ENCODE results near the gene ACTN4.

Gene ACTN4

DNA sequence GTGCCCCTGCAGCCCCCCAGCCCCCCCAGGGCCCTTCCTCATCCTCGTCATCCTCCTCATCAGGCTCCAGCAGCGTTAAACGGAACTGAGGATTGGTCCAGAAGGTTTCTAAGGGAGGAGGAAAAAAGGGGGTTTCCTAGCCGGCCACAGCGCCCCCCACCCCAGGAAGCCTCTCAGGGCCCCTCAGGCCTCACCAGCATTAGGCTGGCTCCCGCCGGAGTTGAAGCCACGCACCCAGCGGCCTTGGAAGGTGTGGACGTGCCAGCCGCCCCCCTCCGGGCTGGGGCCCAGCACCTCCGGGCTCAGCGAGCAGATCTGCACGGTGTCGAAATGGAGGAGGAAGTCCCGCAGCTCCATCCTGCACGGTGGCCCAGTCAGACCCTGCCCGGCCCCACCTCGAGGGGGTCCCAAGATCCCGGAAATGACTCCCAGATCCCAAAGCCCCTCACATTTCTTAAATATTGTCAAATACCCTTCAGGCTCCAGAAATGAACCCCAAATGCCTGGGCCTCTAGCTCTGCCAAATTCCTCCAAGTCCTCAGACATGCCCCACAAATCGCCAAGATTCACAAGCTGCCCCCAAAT lies 89.9 kb downstream of the ACTN4 start:
- H3K9me3 ChIP-seq (ENCODE audit: control insufficient read depth, low read length), result no peaks in the 10 kb centered on the region
- no peaks in the 10 kb centered on the region for H3K27me3 ChIP-seq (replicated peaks; ENCODE audit: control insufficient read depth, insufficient read depth, low read length, poor library complexity, severe bottlenecking)
- peak overlapping the region; percentile 40 for H3K4me3 ChIP-seq (ENCODE audit: insufficient read depth, low read depth, low read length, poor library complexity, severe bottlenecking)
- H3K4me1 ChIP-seq (ENCODE audit: control insufficient read depth, insufficient read depth, low read length, poor library complexity, severe bottlenecking), result peaks cover 35% of the 10 kb centered on the region
- no peak for DNase-seq
- H3K27ac ChIP-seq (ENCODE audit: insufficient read depth, low read length, poor library complexity, severe bottlenecking), result no peak overlapping the region
- no peaks in the 10 kb centered on the region for H3K36me3 ChIP-seq (ENCODE audit: control insufficient read depth, insufficient read depth, low read length)

DNA sequence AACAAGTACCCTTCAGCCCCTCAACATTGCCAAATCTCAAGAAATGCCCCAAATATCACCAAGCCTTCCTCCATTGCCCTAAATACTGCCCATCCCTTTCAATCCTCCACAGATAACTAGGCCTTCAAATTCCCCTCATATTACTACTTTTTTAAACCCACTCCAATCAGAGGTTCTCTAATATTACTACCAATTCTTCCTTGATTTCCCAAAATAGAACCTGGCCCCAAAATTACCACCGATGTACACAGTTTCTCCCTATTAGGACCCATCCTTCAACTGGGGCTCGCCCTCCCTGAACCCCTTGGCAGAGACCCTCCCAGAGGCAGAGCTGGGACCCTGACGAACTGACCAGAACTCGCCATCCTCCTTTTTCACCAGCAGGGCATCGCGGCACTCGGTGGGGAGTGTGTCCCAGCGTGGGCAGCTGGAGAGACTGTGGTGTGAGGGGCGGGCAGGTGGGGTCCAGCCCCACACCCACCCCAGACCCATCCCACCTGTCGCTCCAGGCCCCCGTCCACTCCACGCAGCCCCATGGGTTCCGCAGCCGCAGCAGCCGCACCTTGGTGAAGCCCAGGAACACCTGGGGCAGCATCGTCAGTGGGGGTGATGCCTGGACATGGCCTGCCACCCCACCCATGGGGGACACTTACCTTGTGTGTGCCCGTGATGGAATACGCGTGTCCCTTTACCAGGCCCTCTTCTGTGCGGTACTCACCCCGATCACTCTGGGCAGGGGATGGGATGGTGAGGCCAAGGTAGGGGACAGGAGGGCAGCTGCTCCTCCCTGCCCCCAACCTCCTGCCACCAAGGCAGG lies 90.7 kb downstream of the ACTN4 start:
- no peaks in the 10 kb centered on the region for H3K36me3 ChIP-seq (ENCODE audit: control insufficient read depth, insufficient read depth, low read length)
- H3K4me1 ChIP-seq (ENCODE audit: control insufficient read depth, insufficient read depth, low read length, poor library complexity, severe bottlenecking), result peaks cover 35% of the 10 kb centered on the region
- no peaks in the 10 kb centered on the region for H3K9me3 ChIP-seq (ENCODE audit: control insufficient read depth, low read length)
- H3K27ac ChIP-seq (ENCODE audit: insufficient read depth, low read length, poor library complexity, severe bottlenecking), result no peak overlapping the region
- no peak for DNase-seq
- no peak overlapping the region for H3K4me3 ChIP-seq (ENCODE audit: insufficient read depth, low read depth, low read length, poor library complexity, severe bottlenecking)
- H3K27me3 ChIP-seq (replicated peaks; ENCODE audit: control insufficient read depth, insufficient read depth, low read length, poor library complexity, severe bottlenecking), result no peaks in the 10 kb centered on the region

GRCh38 chr19:38739440-38740256 lies 92.2 kb downstream of the ACTN4 start:
- H3K27ac ChIP-seq (ENCODE audit: insufficient read depth, low read length, poor library complexity, severe bottlenecking), result no peak overlapping the region

GRCh38 chr19:38740257-38740592 lies 92.8 kb downstream of the ACTN4 start:
- H3K27me3 ChIP-seq (replicated peaks; ENCODE audit: control insufficient read depth, insufficient read depth, low read length, poor library complexity, severe bottlenecking), result no peaks in the 10 kb centered on the region

More at GRCh38 chr19:38739440-38740256, 92.2 kb downstream of the ACTN4 start:
- Histone ChIP-seq H3K27me3 (replicated peaks; ENCODE audit: control insufficient read depth, insufficient read depth, low read length, poor library complexity, severe bottlenecking) (no peaks in the 10 kb centered on the region), H3K4me1 (ENCODE audit: control insufficient read depth, insufficient read depth, low read length, poor library complexity, severe bottlenecking) (peaks cover 24% of the 10 kb centered on the region), H3K4me3 (ENCODE audit: insufficient read depth, low read depth, low read length, poor library complexity, severe bottlenecking) (no peak overlapping the region), H3K36me3 (ENCODE audit: control insufficient read depth, insufficient read depth, low read length) (no peaks in the 10 kb centered on the region), H3K9me3 (ENCODE audit: control insufficient read depth, low read length) (no peaks in the 10 kb centered on the region)
- DNase-seq, result no peak

GRCh38 chr19:38740932-38741331 lies 93.5 kb downstream of the ACTN4 start:
- Histone ChIP-seq H3K27me3 (replicated peaks; ENCODE audit: control insufficient read depth, insufficient read depth, low read length, poor library complexity, severe bottlenecking) (no peaks in the 10 kb centered on the region), H3K4me3 (ENCODE audit: insufficient read depth, low read depth, low read length, poor library complexity, severe bottlenecking) (no peak overlapping the region), H3K4me1 (ENCODE audit: control insufficient read depth, insufficient read depth, low read length, poor library complexity, severe bottlenecking) (peaks cover 16% of the 10 kb centered on the region), H3K9me3 (ENCODE audit: control insufficient read depth, low read length) (no peaks in the 10 kb centered on the region), H3K27ac (ENCODE audit: insufficient read depth, low read length, poor library complexity, severe bottlenecking) (no peak overlapping the region), H3K36me3 (ENCODE audit: control insufficient read depth, insufficient read depth, low read length) (no peaks in the 10 kb centered on the region)
- DNase-seq, result no peak

More at GRCh38 chr19:38740257-38740592, 92.8 kb downstream of the ACTN4 start:
- Histone ChIP-seq H3K27ac (ENCODE audit: insufficient read depth, low read length, poor library complexity, severe bottlenecking) (no peak overlapping the region), H3K9me3 (ENCODE audit: control insufficient read depth, low read length) (no peaks in the 10 kb centered on the region), H3K36me3 (ENCODE audit: control insufficient read depth, insufficient read depth, low read length) (no peaks in the 10 kb centered on the region), H3K4me3 (ENCODE audit: insufficient read depth, low read depth, low read length, poor library complexity, severe bottlenecking) (no peak overlapping the region), H3K4me1 (ENCODE audit: control insufficient read depth, insufficient read depth, low read length, poor library complexity, severe bottlenecking) (peaks cover 18% of the 10 kb centered on the region)
- DNase-seq, result no peak

DNA sequence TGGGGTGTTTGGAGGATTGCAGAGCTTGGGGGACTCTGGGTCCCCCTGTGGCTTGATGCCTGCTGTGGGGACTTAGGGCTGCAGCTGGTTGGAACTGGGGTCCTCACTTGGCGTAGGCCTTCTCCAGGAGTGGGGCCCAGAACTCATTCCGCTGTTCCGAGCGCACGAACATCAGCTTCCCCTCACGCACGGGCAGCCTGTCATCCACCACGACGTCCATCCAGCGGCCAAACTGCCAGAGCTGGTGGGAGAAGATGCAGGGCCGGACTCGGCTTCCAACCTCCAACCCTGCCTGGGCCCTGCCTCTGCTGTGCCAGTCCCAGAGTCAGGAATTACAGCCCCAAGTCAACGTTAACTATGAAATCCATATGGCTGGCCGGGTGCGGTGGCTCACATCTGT lies 94.2 kb downstream of the ACTN4 start:
- H3K27ac ChIP-seq (ENCODE audit: insufficient read depth, low read length, poor library complexity, severe bottlenecking), result no peak overlapping the region
- no peaks in the 10 kb centered on the region for H3K27me3 ChIP-seq (replicated peaks; ENCODE audit: control insufficient read depth, insufficient read depth, low read length, poor library complexity, severe bottlenecking)
- peaks cover 11% of the 10 kb centered on the region for H3K4me1 ChIP-seq (ENCODE audit: control insufficient read depth, insufficient read depth, low read length, poor library complexity, severe bottlenecking)
- no peak overlapping the region for H3K4me3 ChIP-seq (ENCODE audit: insufficient read depth, low read depth, low read length, poor library complexity, severe bottlenecking)
- DNase-seq, result no peak
- no peaks in the 10 kb centered on the region for H3K36me3 ChIP-seq (ENCODE audit: control insufficient read depth, insufficient read depth, low read length)
- no peaks in the 10 kb centered on the region for H3K9me3 ChIP-seq (ENCODE audit: control insufficient read depth, low read length)

DNA sequence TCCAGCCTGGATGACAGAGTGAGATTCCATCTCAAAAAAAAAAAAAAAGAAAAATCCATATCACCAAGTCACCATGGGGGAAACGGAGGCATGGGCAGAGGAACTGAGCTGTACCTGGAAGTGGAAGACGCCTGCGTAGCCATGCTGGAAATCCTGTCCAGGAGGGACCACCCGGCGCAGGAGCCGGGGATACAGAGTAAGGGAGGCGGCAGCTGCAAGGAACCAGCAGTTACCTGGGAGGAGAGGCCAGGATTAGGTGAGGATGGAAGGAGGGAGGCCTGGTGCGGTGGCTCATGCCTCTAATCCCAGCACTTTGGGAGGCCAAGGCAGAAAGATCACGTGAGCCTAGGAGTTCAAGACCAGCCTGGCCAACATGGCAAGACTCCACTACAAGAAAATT lies 94.8 kb downstream of the ACTN4 start:
- H3K4me1 ChIP-seq (ENCODE audit: control insufficient read depth, insufficient read depth, low read length, poor library complexity, severe bottlenecking), result peaks cover 5% of the 10 kb centered on the region
- no peaks in the 10 kb centered on the region for H3K9me3 ChIP-seq (ENCODE audit: control insufficient read depth, low read length)
- H3K36me3 ChIP-seq (ENCODE audit: control insufficient read depth, insufficient read depth, low read length), result no peaks in the 10 kb centered on the region
- H3K27me3 ChIP-seq (replicated peaks; ENCODE audit: control insufficient read depth, insufficient read depth, low read length, poor library complexity, severe bottlenecking), result no peaks in the 10 kb centered on the region
- no peak overlapping the region for H3K4me3 ChIP-seq (ENCODE audit: insufficient read depth, low read depth, low read length, poor library complexity, severe bottlenecking)
- no peak overlapping the region for H3K27ac ChIP-seq (ENCODE audit: insufficient read depth, low read length, poor library complexity, severe bottlenecking)
- no peak for DNase-seq

- H3K4me3 ChIP-seq (ENCODE audit: insufficient read depth, low read depth, low read length, poor library complexity, severe bottlenecking), result no peak overlapping the region
- no peak for DNase-seq
- H3K4me1 ChIP-seq (ENCODE audit: control insufficient read depth, insufficient read depth, low read length, poor library complexity, severe bottlenecking), result no peaks in the 10 kb centered on the region
- no peaks in the 10 kb centered on the region for H3K9me3 ChIP-seq (ENCODE audit: control insufficient read depth, low read length)
- no peaks in the 10 kb centered on the region for H3K27me3 ChIP-seq (replicated peaks; ENCODE audit: control insufficient read depth, insufficient read depth, low read length, poor library complexity, severe bottlenecking)
- no peak overlapping the region for H3K27ac ChIP-seq (ENCODE audit: insufficient read depth, low read length, poor library complexity, severe bottlenecking)
- H3K36me3 ChIP-seq (ENCODE audit: control insufficient read depth, insufficient read depth, low read length), result no peaks in the 10 kb centered on the region
Measured at GRCh38 chr19:38742906-38743305, 95.5 kb downstream of the ACTN4 start.

GRCh38 chr19:38743394-38744297 lies 96.2 kb downstream of the ACTN4 start:
- Histone ChIP-seq H3K27ac (ENCODE audit: insufficient read depth, low read length, poor library complexity, severe bottlenecking) (no peak overlapping the region), H3K4me1 (ENCODE audit: control insufficient read depth, insufficient read depth, low read length, poor library complexity, severe bottlenecking) (no peaks in the 10 kb centered on the region), H3K27me3 (replicated peaks; ENCODE audit: control insufficient read depth, insufficient read depth, low read length, poor library complexity, severe bottlenecking) (no peaks in the 10 kb centered on the region), H3K9me3 (ENCODE audit: control insufficient read depth, low read length) (no peaks in the 10 kb centered on the region), H3K4me3 (ENCODE audit: insufficient read depth, low read depth, low read length, poor library complexity, severe bottlenecking) (no peak overlapping the region), H3K36me3 (ENCODE audit: control insufficient read depth, insufficient read depth, low read length) (no peaks in the 10 kb centered on the region)
- DNase-seq, result no peak
